SK-N-SH (cell line): Measurements from ENCODE around the gene CCDC149. TPM values are rescaled to one million over a fixed set of nuclear protein-coding genes. Genes with fewer than 3 reads are reported as not detected.

Experiments
- CTCF ChIA-PET: fragments of 300-600, 350-600 bp; formaldehyde crosslinking; extraction: SDS; loops from one replicate; lab custom pipeline; 2021; lab: Yijun Ruan, JAX
- POLR2A ChIA-PET: fragments of 350-600 bp; sonication (Branson Sonifier 250); formaldehyde crosslinking; extraction: SDS; loops from one replicate; lab custom pipeline; 2020; ENCODE audit warnings: antibody characterized with exemption, inconsistent platforms; lab: Yijun Ruan, JAX
- DNase-seq: peaks from one replicate; pipeline ENCODE4 v3.0.0; 2012
- H2AFZ ChIP-seq: fragments of 200-600 bp; sonication (generic); 2 replicates; pipeline ENCODE4 v1.8.1; 2016; ENCODE audit warnings: antibody characterized with exemption, mild to moderate bottlenecking, low read depth
- H3F3A ChIP-seq: fragments of 200-600 bp; sonication (generic); replicated peaks from 2 replicates; pipeline ENCODE3; 2016; ENCODE audit warnings: antibody characterized with exemption, mild to moderate bottlenecking; ENCODE audit not compliant: insufficient read depth
- H3K27ac ChIP-seq, 2 experiments: fragments of 200-500 bp in 1 of 2; fragments of 200-600 bp in 1 of 2; sonication (Bioruptor generic) in 1 of 2; sonication (generic), shearing (Covaris generic) in 1 of 2; 2 replicates each; pipeline versions ENCODE4 v1.5.1 to v1.6.1; 2014 to 2016; ENCODE audit warnings: low read depth in 2 of 2, inconsistent platforms in 1 of 2, low read length in 1 of 2, mild to moderate bottlenecking in 1 of 2, mixed read lengths in 1 of 2
- H3K27me3 ChIP-seq: fragments of 200-600 bp; sonication (generic), shearing (Covaris generic); 2 replicates; pipeline ENCODE4 v1.6.1; 2016; ENCODE audit warnings: mixed run types; ENCODE audit not compliant: insufficient read depth
- H3K36me3 ChIP-seq, 2 experiments: fragments of 200-500 bp in 1 of 2; fragments of 200-600 bp in 1 of 2; sonication (Bioruptor generic) in 1 of 2; sonication (generic) in 1 of 2; replicated peaks in 1 of 2; 2 replicates each; pipeline versions ENCODE3 to v1.5.1; 2014 to 2016; ENCODE audit warnings: low read length in 1 of 2, mild to moderate bottlenecking in 1 of 2; ENCODE audit not compliant: insufficient read depth in 2 of 2, control insufficient read depth in 1 of 2
- H3K4me1 ChIP-seq, 2 experiments: fragments of 200-500 bp in 1 of 2; fragments of 200-600 bp in 1 of 2; sonication (Bioruptor generic) in 1 of 2; sonication (generic), shearing (Covaris generic) in 1 of 2; 2 replicates each; pipeline versions ENCODE4 v1.5.1 to v1.6.1; 2014 to 2016; ENCODE audit warnings: low read depth in 1 of 2, low read length in 1 of 2, mixed run types in 1 of 2; ENCODE audit not compliant: insufficient read depth in 2 of 2, control insufficient read depth in 1 of 2
- H3K4me2 ChIP-seq: fragments of 200-600 bp; sonication (generic), shearing (Covaris generic); 2 replicates; pipeline ENCODE4 v1.6.1; 2017; ENCODE audit warnings: mixed run types
- H3K4me3 ChIP-seq, 2 experiments: fragments of 200-500 bp in 1 of 2; fragments of 200-600 bp in 1 of 2; sonication (Bioruptor generic) in 1 of 2; sonication (generic), shearing (Covaris generic) in 1 of 2; 2 replicates each; pipeline versions ENCODE4 v1.5.1 to v1.8.1; 2014 to 2016; ENCODE audit warnings: low read depth in 2 of 2, inconsistent platforms in 1 of 2, low read length in 1 of 2, mild to moderate bottlenecking in 1 of 2, mixed read lengths in 1 of 2, moderate library complexity in 1 of 2
- H3K79me2 ChIP-seq: fragments of 200-600 bp; sonication (generic); 2 replicates; pipeline ENCODE4 v1.8.1; 2017; ENCODE audit warnings: mild to moderate bottlenecking; ENCODE audit not compliant: insufficient read depth
- H3K9ac ChIP-seq: fragments of 200-600 bp; sonication (generic); 2 replicates; pipeline ENCODE4 v1.6.1; 2017; ENCODE audit warnings: mixed run types
- H3K9me2 ChIP-seq: fragments of 200-600 bp; sonication (generic); 2 replicates; pipeline ENCODE4 v1.6.1; 2017; ENCODE audit warnings: mixed run types
- H3K9me3 ChIP-seq: fragments of 200-600 bp; sonication (generic); 2 replicates; pipeline ENCODE4 v1.6.1; 2017; ENCODE audit warnings: mixed run types, mild to moderate bottlenecking, moderate library complexity
- H4K20me1 ChIP-seq: fragments of 200-600 bp; sonication (generic); 2 replicates; pipeline ENCODE4 v1.6.1; 2017; ENCODE audit warnings: mild to moderate bottlenecking, mixed run types; ENCODE audit not compliant: insufficient read depth
- ELF1 ChIP-seq: IDR thresholded peaks from 2 replicates; pipeline ENCODE4 v1.4.0; 2012
- EZH2phosphoT487 ChIP-seq: fragments of 200-600 bp; sonication (generic); IDR thresholded peaks from 2 replicates; pipeline ENCODE4 v1.6.1; 2017; ENCODE audit warnings: low read depth, mixed run types, mild to moderate bottlenecking, antibody characterized with exemption, moderate library complexity, borderline replicate concordance
- MXI1 ChIP-seq: IDR thresholded peaks from 2 replicates; pipeline ENCODE4 v1.6.1; 2012; ENCODE audit warnings: mild to moderate bottlenecking, low read depth, low read length, improper control_type of control experiment
- NRF1 ChIP-seq: IDR thresholded peaks from 2 replicates; pipeline ENCODE4 v1.6.1; 2012; ENCODE audit warnings: low read depth, mild to moderate bottlenecking, low read length
- RAD21 ChIP-seq: IDR thresholded peaks from 2 replicates; pipeline ENCODE4 v1.6.1; 2012; ENCODE audit warnings: mild to moderate bottlenecking, low read length
- RCOR1 ChIP-seq: fragments of 150-350 bp; IDR thresholded peaks from 2 replicates; pipeline ENCODE4 v1.6.1; 2017; ENCODE audit warnings: antibody characterized with exemption, low read length
- RFX5 ChIP-seq: IDR thresholded peaks from 2 replicates; pipeline ENCODE4 v1.6.1; 2012; ENCODE audit warnings: mild to moderate bottlenecking, improper control_type of control experiment, low read length
- SMC3 ChIP-seq: IDR thresholded peaks from 2 replicates; pipeline ENCODE4 v1.6.1; 2012; ENCODE audit warnings: low read depth, low read length, improper control_type of control experiment
- TCF12 ChIP-seq: IDR thresholded peaks from 2 replicates; pipeline ENCODE4 v1.4.0; 2012
- TEAD4 ChIP-seq: IDR thresholded peaks from 2 replicates; pipeline ENCODE4 v1.4.0; 2012; ENCODE audit warnings: mild to moderate bottlenecking, borderline replicate concordance; ENCODE audit not compliant: insufficient read depth
- WGBS: methylation state at CpG from one replicate; pipeline ENCODE4 v1.1.6; 2017; ENCODE audit warnings: low lambda C conversion rate; 5-methylcytosine and 5-hydroxymethylcytosine counted together
- polyA plus RNA-seq, 3 experiments: library from polyadenylated mRNA; depleted of rRNA; stranded (reverse); fragments of >200 nt; gene quantifications; 2 replicates each; pipeline ENCODE4 v1.2.3, GENCODE V29; 2012
- TF ChIP-seq, protein P1 (sequence below): IDR thresholded peaks from 2 replicates; pipeline ENCODE4 v1.6.1; 2012; ENCODE audit warnings: mild to moderate bottlenecking, low read depth, low read length, moderate library complexity

Gene CCDC149
- polyA plus RNA-seq, 1 of the 3 experiments (the other 2 are of a cell fraction), result 5.5 TPM

GRCh38 chr4:24802648-24803047, 110.2 kb downstream of the CCDC149 start (continued):
- TF ChIP-seq RFX5, result no peak
- TF ChIP-seq RCOR1, result no peak
- TF ChIP-seq MXI1, result no peak

GRCh38 chr4:24801136-24801855, 111.5 kb downstream of the CCDC149 start:
- no peaks in the 10 kb centered on the region for H3F3A ChIP-seq
- H3K9ac ChIP-seq, result no peak overlapping the region
- H3K27me3 ChIP-seq, result no peaks in the 10 kb centered on the region
- H3K27ac ChIP-seq, result no peak overlapping the region
- DNase-seq, result no peak
- H2AFZ ChIP-seq, result no peak overlapping the region
- 75% methylated on average over 10 of the region's 10 CpGs for WGBS
- TF ChIP-seq EZH2phosphoT487, result no peak
- no peak for TF ChIP-seq NRF1
- no peak for TF ChIP-seq ELF1
- H4K20me1 ChIP-seq, result no peaks in the 10 kb centered on the region
- POLR2A ChIA-PET, result no interaction called here
- no peaks in the 10 kb centered on the region for H3K79me2 ChIP-seq
- no peak overlapping the region for H3K4me3 ChIP-seq
- no peaks in the 10 kb centered on the region for H3K4me1 ChIP-seq
- no peak overlapping the region for H3K4me2 ChIP-seq
- no peaks in the 10 kb centered on the region for H3K9me2 ChIP-seq
- CTCF ChIA-PET, result interaction anchor here (1.3 kb wide), 1 partner anchor 179 kb away, joined by 3 read pairs; no protein-coding TSS in a partner anchor
- H3K36me3 ChIP-seq, result no peaks in the 10 kb centered on the region
- H3K9me3 ChIP-seq, result no peaks in the 10 kb centered on the region

DNA sequence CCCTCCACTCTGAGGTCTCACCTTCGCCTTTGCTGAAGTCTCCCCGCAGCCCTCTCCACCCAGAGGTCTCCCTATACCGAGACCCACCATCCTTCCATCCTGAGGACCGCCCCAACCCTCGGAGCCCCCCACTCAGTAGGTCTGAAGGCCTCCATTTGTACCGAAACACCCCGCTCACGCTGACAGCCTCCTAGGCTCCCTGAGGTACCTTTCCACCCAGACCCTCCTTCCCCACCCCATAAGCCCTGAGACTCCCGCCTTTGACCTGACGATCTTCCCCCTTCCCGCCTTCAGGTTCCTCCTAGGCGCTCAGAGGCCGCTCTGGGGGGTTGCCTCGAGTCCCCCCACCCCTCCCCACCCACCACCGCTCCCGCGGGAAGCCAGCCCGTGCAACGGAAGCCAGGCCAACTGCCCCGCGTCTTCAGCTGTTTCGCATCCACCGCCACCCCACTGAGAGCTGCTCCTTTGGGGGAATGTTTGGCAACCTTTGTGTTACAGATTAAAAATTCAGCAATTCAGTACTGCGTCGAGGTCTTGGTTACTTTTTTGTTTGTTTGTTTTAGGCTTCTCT, 112.4 kb downstream of the CCDC149 start:
- 65% methylated on average over 25 of the region's 25 CpGs for WGBS
- Histone ChIP-seq H3K27me3 (no peaks in the 10 kb centered on the region), H3K9me2 (no peaks in the 10 kb centered on the region), H3K9ac (no peak overlapping the region), H3K4me3 (no peak overlapping the region), H4K20me1 (no peaks in the 10 kb centered on the region), H3K27ac (no peak overlapping the region), H3K79me2 (no peaks in the 10 kb centered on the region), H3K4me2 (no peak overlapping the region), H2AFZ (no peak overlapping the region), H3K9me3 (no peaks in the 10 kb centered on the region), H3K4me1 (no peaks in the 10 kb centered on the region; a peak in 1 of 4 replicates), H3K36me3 (no peaks in the 10 kb centered on the region), H3F3A (peaks cover 3% of the 10 kb centered on the region)
- DNase-seq, result peak; percentile 32
- TF ChIP-seq SMC3 (no peak), MXI1 (no peak), TEAD4 (no peak), RAD21 (no peak), TCF12 (no peak)
- TF ChIP-seq, protein P1, sequence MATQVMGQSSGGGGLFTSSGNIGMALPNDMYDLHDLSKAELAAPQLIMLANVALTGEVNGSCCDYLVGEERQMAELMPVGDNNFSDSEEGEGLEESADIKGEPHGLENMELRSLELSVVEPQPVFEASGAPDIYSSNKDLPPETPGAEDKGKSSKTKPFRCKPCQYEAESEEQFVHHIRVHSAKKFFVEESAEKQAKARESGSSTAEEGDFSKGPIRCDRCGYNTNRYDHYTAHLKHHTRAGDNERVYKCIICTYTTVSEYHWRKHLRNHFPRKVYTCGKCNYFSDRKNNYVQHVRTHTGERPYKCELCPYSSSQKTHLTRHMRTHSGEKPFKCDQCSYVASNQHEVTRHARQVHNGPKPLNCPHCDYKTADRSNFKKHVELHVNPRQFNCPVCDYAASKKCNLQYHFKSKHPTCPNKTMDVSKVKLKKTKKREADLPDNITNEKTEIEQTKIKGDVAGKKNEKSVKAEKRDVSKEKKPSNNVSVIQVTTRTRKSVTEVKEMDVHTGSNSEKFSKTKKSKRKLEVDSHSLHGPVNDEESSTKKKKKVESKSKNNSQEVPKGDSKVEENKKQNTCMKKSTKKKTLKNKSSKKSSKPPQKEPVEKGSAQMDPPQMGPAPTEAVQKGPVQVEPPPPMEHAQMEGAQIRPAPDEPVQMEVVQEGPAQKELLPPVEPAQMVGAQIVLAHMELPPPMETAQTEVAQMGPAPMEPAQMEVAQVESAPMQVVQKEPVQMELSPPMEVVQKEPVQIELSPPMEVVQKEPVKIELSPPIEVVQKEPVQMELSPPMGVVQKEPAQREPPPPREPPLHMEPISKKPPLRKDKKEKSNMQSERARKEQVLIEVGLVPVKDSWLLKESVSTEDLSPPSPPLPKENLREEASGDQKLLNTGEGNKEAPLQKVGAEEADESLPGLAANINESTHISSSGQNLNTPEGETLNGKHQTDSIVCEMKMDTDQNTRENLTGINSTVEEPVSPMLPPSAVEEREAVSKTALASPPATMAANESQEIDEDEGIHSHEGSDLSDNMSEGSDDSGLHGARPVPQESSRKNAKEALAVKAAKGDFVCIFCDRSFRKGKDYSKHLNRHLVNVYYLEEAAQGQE, result no peak
- CTCF ChIA-PET, result interaction anchor here (1.3 kb wide), 1 partner anchor 180 kb away, joined by 3 read pairs; no protein-coding TSS in a partner anchor
- POLR2A ChIA-PET, result no interaction called here
